ENCODE measurements around the gene STRIP2.
"Not testable (repeated sequence)": the region's sequence is repeated elsewhere in the genome, so short reads cannot be mapped to it uniquely, and the experiment has no call there.

Gene STRIP2

DNA sequence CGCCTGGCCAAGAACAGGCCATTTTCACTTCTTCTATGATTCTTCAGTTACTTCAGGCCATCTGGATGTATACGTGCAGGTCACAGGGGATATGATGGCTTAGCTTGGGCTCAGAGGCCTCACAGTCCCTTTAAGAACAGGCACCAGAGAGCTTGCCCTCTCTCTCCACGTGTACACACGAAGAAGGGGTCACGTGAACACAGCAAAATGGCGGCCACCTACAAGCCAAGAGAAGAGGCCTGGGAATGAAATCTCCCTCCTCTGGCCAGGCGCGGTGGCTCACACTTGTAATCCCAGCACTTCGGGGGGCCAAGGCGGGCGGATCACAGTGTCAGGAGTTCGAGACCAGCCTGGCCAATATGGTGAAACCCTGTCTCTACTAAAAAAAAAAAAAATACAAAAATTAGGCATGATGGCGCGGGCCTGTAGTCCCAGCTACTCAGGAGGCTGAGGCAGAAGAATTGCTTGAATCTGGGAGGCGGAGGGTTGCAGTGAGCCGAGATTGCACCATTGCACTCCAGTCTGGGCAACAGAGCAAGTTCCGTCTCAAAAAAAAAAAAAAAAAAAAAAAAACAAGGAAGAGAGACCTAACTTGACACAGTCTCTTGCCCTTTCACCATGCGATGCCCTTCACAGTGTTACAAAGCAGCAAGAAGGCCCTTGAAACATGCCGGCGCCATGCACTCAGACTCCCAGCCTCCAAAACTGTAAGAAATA, 100.5 kb downstream of the STRIP2 start:
- not testable (repeated sequence) for DNase-seq

DNA sequence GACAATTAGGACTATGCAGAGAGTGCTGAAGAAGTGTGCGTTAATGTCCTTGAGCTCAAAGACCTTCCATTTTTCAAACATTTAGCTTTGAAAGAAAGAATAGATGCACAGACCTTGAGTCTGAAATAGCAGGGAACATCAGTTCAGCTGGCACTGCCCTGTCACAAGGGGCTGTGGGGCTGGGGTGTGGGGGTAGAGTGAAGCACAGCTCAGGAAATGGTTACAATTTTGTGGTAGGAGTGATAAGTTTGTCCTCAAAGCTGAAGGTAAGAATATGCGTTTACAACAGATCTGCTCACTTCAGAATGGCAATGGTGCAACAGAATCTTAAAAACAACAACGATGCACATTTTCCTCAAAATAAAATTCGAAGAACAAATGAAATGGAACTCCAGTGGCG, 101.7 kb downstream of the STRIP2 start:
- DNase-seq = no peak

DNA sequence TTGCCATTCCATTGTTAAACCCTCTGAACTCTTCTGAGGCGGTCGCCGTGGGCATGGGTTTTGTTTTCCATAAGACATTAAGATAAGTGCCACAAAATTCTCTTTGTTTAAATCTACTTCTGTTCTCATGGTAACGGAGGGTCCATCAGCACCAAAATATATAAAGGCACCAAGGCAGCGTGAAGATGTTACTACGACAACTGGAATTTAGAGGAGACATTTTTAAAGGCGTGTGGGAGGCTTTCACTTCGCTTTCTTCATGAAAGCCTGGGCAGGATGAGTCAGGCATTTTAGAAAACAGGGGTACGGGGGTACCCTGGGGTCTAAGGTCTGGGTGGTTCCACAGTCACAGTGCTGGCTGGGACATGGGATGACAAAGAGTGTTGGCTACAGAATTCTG, 102.1 kb downstream of the STRIP2 start:
- DNase-seq = no peak

Measured in effector CD4-positive, alpha-beta T cell (primary cell).